ENCODE data around the gene FAM234A. TPM values are rescaled to one million over a fixed set of nuclear protein-coding genes. Genes with fewer than 3 reads are reported as not detected.
A peak's percentile ranks its signal among the peaks of the same experiment; 100 is the strongest.

FAM234A gene
- total RNA-seq, 2 experiments from 2014 or later: 10.9 to 26.8 TPM

DNA sequence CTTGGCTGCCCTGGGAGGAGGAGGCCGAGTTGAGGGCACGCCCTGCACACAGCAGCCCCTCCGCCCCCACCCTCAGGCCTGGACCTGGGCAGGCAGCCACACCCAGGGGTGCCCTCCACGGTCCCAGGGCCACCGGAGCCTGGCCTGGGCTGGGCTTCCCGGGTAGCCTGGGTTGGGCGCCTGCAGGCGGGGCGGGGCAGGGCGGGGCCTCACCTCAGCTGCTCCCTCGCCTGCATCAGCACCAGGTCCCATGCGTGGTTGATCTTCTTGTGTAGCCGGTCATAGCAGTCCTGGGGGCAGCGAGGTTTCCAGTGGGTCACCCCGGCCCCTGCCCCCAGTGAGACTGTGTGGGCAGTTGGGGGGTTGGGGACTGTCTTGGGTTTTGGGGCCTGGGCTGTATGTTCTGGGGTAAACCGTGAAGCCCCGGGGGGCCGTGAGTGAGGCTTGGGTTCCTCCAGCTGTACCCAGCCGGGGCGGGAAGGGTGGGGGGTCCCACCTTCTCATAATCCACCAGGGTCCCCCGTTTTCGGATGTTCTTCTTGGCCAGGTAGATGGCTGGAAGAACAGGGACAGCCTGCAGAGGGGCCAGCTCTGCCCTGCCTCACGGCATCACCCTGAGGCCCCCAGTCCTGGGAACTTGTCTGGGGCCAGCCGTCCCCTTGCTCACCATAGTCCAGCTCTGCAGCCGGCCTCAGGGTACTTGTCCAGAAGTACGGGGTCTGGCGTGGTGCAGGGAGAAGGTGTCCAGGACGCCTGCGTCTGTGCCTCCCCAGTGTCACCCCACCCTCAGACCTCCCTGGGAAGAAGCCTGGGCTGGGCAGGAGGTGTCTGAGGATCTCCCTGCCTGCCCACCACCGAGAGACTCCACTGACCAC, 39.2 kb downstream of the FAM234A start:
- Histone ChIP-seq H2AFZ (ENCODE audit: low read length) (no peak overlapping the region), H4K20me1 (ENCODE audit: insufficient read depth, low read length) (no peaks in the 10 kb centered on the region), H3K4me3 (ENCODE audit: low read depth, low read length, poor library complexity, severe bottlenecking) (no peak overlapping the region), H3K4me2 (ENCODE audit: low read length) (no peak overlapping the region), H3K4me1 (ENCODE audit: insufficient read depth, low read length, poor library complexity, severe bottlenecking) (no peaks in the 10 kb centered on the region), H3K9me3 (ENCODE audit: low read length) (no peaks in the 10 kb centered on the region), H3K9me2 (ENCODE audit: insufficient read depth, low read length) (no peaks in the 10 kb centered on the region), H3K79me2 (ENCODE audit: insufficient read depth, low read depth, low read length) (no peaks in the 10 kb centered on the region), H3K36me3 (ENCODE audit: insufficient read depth, low read length) (no peaks in the 10 kb centered on the region), H3K27ac (ENCODE audit: low read depth, low read length, poor library complexity, severe bottlenecking) (no peak overlapping the region)
- no TSS peak for BruUV-seq (replicated peaks)
- CTCF ChIA-PET (ENCODE audit: unreplicated experiment): no interaction called here
- DNase-seq (ENCODE audit: low spot score): no peak
- intact Hi-C loops (cut with micrococcal nuclease; ENCODE audit: unreplicated experiment): no loop called here
- no peak for TF ChIP-seq EZH2phosphoT487 (IDR thresholded peaks at IDR 0.05; ENCODE audit: borderline replicate concordance, low read depth, low read length)
- TF ChIP-seq, protein P1, sequence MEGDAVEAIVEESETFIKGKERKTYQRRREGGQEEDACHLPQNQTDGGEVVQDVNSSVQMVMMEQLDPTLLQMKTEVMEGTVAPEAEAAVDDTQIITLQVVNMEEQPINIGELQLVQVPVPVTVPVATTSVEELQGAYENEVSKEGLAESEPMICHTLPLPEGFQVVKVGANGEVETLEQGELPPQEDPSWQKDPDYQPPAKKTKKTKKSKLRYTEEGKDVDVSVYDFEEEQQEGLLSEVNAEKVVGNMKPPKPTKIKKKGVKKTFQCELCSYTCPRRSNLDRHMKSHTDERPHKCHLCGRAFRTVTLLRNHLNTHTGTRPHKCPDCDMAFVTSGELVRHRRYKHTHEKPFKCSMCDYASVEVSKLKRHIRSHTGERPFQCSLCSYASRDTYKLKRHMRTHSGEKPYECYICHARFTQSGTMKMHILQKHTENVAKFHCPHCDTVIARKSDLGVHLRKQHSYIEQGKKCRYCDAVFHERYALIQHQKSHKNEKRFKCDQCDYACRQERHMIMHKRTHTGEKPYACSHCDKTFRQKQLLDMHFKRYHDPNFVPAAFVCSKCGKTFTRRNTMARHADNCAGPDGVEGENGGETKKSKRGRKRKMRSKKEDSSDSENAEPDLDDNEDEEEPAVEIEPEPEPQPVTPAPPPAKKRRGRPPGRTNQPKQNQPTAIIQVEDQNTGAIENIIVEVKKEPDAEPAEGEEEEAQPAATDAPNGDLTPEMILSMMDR (conservative IDR thresholded peaks at IDR 0.05; ENCODE audit: low read length): no peak
- POLR2A ChIA-PET: no interaction called here

- no TSS peak for BruUV-seq (replicated peaks)
- Histone ChIP-seq H2AFZ (ENCODE audit: low read length) (no peak overlapping the region), H3K9me2 (ENCODE audit: insufficient read depth, low read length) (no peaks in the 10 kb centered on the region), H3K27ac (ENCODE audit: low read depth, low read length, poor library complexity, severe bottlenecking) (no peak overlapping the region), H3K4me3 (ENCODE audit: low read depth, low read length, poor library complexity, severe bottlenecking) (no peak overlapping the region), H3K4me1 (ENCODE audit: insufficient read depth, low read length, poor library complexity, severe bottlenecking) (no peaks in the 10 kb centered on the region), H3K9me3 (ENCODE audit: low read length) (no peaks in the 10 kb centered on the region), H3K79me2 (ENCODE audit: insufficient read depth, low read depth, low read length) (no peaks in the 10 kb centered on the region), H4K20me1 (ENCODE audit: insufficient read depth, low read length) (no peaks in the 10 kb centered on the region), H3K36me3 (ENCODE audit: insufficient read depth, low read length) (no peaks in the 10 kb centered on the region), H3K4me2 (ENCODE audit: low read length) (peak overlapping the region; percentile 6; the same call in 1 of the 2 replicates)
- ChIA-PET CTCF (ENCODE audit: unreplicated experiment) (no interaction called here), POLR2A (no interaction called here)
- DNase-seq (ENCODE audit: low spot score): no peak
- TF ChIP-seq EZH2phosphoT487 (IDR thresholded peaks at IDR 0.05; ENCODE audit: borderline replicate concordance, low read depth, low read length): no peak
- TF ChIP-seq, protein P1 (conservative IDR thresholded peaks at IDR 0.05; ENCODE audit: low read length): no peak
- intact Hi-C loops (cut with micrococcal nuclease; ENCODE audit: unreplicated experiment): no loop called here
Observed at GRCh38 chr16:275041-275641, 40.5 kb downstream of the FAM234A start.

DNA sequence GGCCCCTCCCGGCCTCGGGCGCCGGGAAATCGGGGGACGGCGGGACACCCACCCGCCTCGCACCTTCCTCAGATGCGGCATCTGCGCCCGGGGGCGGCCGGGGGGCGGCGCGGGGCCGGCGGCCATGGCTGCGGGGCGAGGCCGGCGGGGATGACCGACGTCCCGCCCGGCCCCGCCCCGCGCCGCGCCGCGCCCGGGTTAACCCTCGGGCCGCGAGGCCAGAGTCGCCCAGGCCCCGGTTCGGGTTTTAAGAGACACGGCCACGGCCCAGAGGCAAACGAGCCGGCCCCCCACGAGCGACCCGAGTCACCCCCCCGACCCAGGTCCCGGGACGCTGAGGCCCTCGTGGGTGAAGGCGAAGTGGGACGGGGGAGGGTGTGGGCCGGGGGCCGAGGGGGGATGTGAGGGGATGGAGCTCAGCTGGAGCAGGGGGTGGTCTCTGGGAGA, 41.2 kb downstream of the FAM234A start, which contains the start of gene RGS11:
RGS11 (minus strand) TSS at position 159 of the 447 bp plus-strand sequence; CDS start at position 126, 33 bp downstream.
- no peak for TF ChIP-seq EZH2phosphoT487 (IDR thresholded peaks at IDR 0.05; ENCODE audit: borderline replicate concordance, low read depth, low read length)
- TF ChIP-seq, protein P1 (conservative IDR thresholded peaks at IDR 0.05; ENCODE audit: low read length): no peak
- no peaks in the 10 kb centered on the region for H3K9me2 ChIP-seq (ENCODE audit: insufficient read depth, low read length)
- no TSS peak for BruUV-seq (replicated peaks)
- no peaks in the 10 kb centered on the region for H4K20me1 ChIP-seq (ENCODE audit: insufficient read depth, low read length)
- H3K36me3 ChIP-seq (ENCODE audit: insufficient read depth, low read length): no peaks in the 10 kb centered on the region
- no peak for DNase-seq (ENCODE audit: low spot score)
- ChIA-PET CTCF (ENCODE audit: unreplicated experiment) (interaction anchor here (0.6 kb wide), 1 partner anchor 77 kb away, joined by 5 read pairs; no protein-coding TSS in a partner anchor), POLR2A (no interaction called here)
- H3K4me3 ChIP-seq (ENCODE audit: low read depth, low read length, poor library complexity, severe bottlenecking): no peak within 1 kb of the TSS
- H3K4me2 ChIP-seq (ENCODE audit: low read length): peak within 1 kb of the TSS; percentile 6; the same call in 1 of the 2 replicates
- H3K27ac ChIP-seq (ENCODE audit: low read depth, low read length, poor library complexity, severe bottlenecking): no peak within 1 kb of the TSS
- H3K79me2 ChIP-seq (ENCODE audit: insufficient read depth, low read depth, low read length): no peaks in the 10 kb centered on the region
- H3K9me3 ChIP-seq (ENCODE audit: low read length): no peaks in the 10 kb centered on the region
- no peaks in the 10 kb centered on the region for H3K4me1 ChIP-seq (ENCODE audit: insufficient read depth, low read length, poor library complexity, severe bottlenecking)
- no peak within 1 kb of the TSS for H2AFZ ChIP-seq (ENCODE audit: low read length)
- intact Hi-C loops (cut with micrococcal nuclease; ENCODE audit: unreplicated experiment): no loop called here
